A549 (cell line): ENCODE measurements around the gene XYLB.

Source experiments
- CTCF ChIP-seq: fragments of >200 bp; sonication (Bioruptor Twin); formaldehyde crosslinking; IDR thresholded peaks from 3 replicates; pipeline ENCODE4 v1.5.1; 2016
- EP300 ChIP-seq, 2 experiments: fragments of >200 bp; sonication (Bioruptor Twin); formaldehyde crosslinking; IDR thresholded peaks; 2 replicates in 1 of 2; 3 replicates in 1 of 2; pipeline ENCODE4 v1.6.1; 2016 to 2017
- KDM1A ChIP-seq: fragments of 200-600 bp; sonication (generic); IDR thresholded peaks from 2 replicates; pipeline ENCODE4 v1.6.1; 2016; ENCODE audit warnings: low read depth, mild to moderate bottlenecking
- MAZ ChIP-seq: fragments of 150-350 bp; IDR thresholded peaks from 2 replicates; pipeline ENCODE4 v1.6.1; 2014; ENCODE audit warnings: antibody characterized with exemption, low read depth, low read length, borderline replicate concordance
- ZC3H11A ChIP-seq: fragments of 450-650 bp; IDR thresholded peaks from 2 replicates; pipeline ENCODE4 v1.6.1; 2014; ENCODE audit warnings: antibody characterized with exemption, mild to moderate bottlenecking

GRCh38 chr3:38331257-38332022, 15.1 kb upstream of the XYLB start:
- TF ChIP-seq ZC3H11A (no peak), CTCF (no peak), MAZ (no peak), KDM1A (no peak), EP300 (IDR thresholded peaks at IDR 0.05) (no peak)
